Tibial nerve (tissue), 3 donors: ENCODE results near the gene CNKSR1.

Source experiments
- POLR2A ChIP-seq, 2 donors: fragments of 450-650 bp; IDR thresholded peaks; one replicate each; pipeline ENCODE4 v1.6.1; 2017; ENCODE audit warnings: antibody characterized with exemption in 2 of 2, mild to moderate bottlenecking in 2 of 2, moderate library complexity in 2 of 2
- TF ChIP-seq, protein P1 (sequence below), 5 experiments: fragments of 200-600 bp in 3 of 5; fragments of 450-650 bp in 2 of 5; sonication (generic) in 3 of 5; IDR thresholded peaks; one replicate each; pipeline ENCODE4 v1.5.1; 2016 to 2019; ENCODE audit warnings: antibody characterized with exemption in 5 of 5, mild to moderate bottlenecking in 3 of 5, moderate library complexity in 2 of 5

DNA sequence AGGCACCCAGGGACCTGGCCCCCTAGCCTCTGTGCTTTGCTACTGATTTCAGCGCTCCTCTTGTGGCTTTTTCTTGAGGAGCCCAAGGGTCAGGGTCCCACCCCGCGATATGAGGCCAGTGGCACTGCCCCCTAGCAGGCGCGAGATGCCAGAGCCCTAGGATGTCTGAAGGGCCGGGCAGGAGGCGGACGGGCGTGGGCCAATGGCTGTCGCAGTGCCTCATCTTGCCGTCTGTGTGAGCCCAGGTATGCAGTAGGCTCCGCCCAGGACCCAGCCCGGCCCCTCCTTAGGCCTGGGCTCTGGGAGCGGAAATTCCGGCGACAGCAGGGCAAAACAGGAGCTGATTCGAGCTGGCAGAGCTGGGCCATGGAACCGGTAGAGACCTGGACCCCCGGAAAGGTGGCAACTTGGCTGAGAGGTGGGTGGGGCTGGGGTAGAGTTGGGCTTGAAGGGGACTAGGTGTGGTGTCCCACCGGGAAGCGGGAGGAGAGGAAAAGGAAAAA, at the start of gene CNKSR1:
- TF ChIP-seq, protein P1, sequence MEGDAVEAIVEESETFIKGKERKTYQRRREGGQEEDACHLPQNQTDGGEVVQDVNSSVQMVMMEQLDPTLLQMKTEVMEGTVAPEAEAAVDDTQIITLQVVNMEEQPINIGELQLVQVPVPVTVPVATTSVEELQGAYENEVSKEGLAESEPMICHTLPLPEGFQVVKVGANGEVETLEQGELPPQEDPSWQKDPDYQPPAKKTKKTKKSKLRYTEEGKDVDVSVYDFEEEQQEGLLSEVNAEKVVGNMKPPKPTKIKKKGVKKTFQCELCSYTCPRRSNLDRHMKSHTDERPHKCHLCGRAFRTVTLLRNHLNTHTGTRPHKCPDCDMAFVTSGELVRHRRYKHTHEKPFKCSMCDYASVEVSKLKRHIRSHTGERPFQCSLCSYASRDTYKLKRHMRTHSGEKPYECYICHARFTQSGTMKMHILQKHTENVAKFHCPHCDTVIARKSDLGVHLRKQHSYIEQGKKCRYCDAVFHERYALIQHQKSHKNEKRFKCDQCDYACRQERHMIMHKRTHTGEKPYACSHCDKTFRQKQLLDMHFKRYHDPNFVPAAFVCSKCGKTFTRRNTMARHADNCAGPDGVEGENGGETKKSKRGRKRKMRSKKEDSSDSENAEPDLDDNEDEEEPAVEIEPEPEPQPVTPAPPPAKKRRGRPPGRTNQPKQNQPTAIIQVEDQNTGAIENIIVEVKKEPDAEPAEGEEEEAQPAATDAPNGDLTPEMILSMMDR (IDR thresholded peaks at IDR 0.05), result no peak
- no peak for TF ChIP-seq POLR2A (IDR thresholded peaks at IDR 0.05)
